WTC11 (cell line): ENCODE results near the gene POGZ. TPM values are rescaled to one million over a fixed set of nuclear protein-coding genes. Genes with fewer than 3 reads are reported as not detected.

Source experiments
- ATAC-seq: fragments of 200-7000 bp; cut with Tn5 transposase; 2 replicates; pipeline ENCODE4 v1.10.0; 2021; ENCODE audit warnings: mild to moderate bottlenecking, moderate library complexity
- CTCF ChIA-PET: fragments of 300-600 bp; sonication (Branson Sonifier 250); formaldehyde crosslinking; loops from one replicate; lab custom pipeline; 2021; ENCODE audit warnings: antibody characterized with exemption; lab: Charles Lee
- POLR2A ChIA-PET: fragments of 350-600 bp; sonication (Branson Sonifier 250); formaldehyde crosslinking; loops from one replicate; lab custom pipeline; 2021; ENCODE audit warnings: antibody characterized with exemption; lab: Charles Lee
- DNase-seq: peaks from one replicate; pipeline ENCODE4 v3.0.0; 2021; ENCODE audit warnings: low spot score
- H3K27ac Mint-ChIP-seq: 2 replicates; pipeline ENCODE4 v1.8.0; 2021; ENCODE audit warnings: mixed read lengths
- H3K27me3 Mint-ChIP-seq: 2 replicates; pipeline ENCODE4 v1.8.0; 2021; ENCODE audit warnings: low read depth, mild to moderate bottlenecking, moderate library complexity, mixed read lengths
- H3K36me3 Mint-ChIP-seq: 2 replicates; pipeline ENCODE4 v1.8.0; 2021; ENCODE audit warnings: mixed read lengths
- H3K4me1 Mint-ChIP-seq: 2 replicates; pipeline ENCODE4 v1.8.0; 2022; ENCODE audit warnings: mixed read lengths
- H3K4me3 Mint-ChIP-seq: 2 replicates; pipeline ENCODE4 v1.8.0; 2021; ENCODE audit warnings: mild to moderate bottlenecking, moderate library complexity, mixed read lengths
- H3K9me3 Mint-ChIP-seq: 2 replicates; pipeline ENCODE4 v1.8.0; 2021; ENCODE audit warnings: mixed read lengths
- CBFB ChIP-seq: sonication (generic); formaldehyde crosslinking; IDR thresholded peaks from 2 replicates; pipeline ENCODE4 v1.8.1; 2022; ENCODE audit warnings: mild to moderate bottlenecking, low read depth, missing genetic modification reagents
- ERG ChIP-seq: fragments of 250-450 bp; sonication (Bioruptor Pico); IDR thresholded peaks from 2 replicates; pipeline ENCODE4 v1.8.0; 2021; ENCODE audit warnings: mild to moderate bottlenecking
- ESRRA ChIP-seq: sonication (generic); formaldehyde crosslinking; IDR thresholded peaks from 2 replicates; pipeline ENCODE4 v1.8.1; 2022; ENCODE audit warnings: mild to moderate bottlenecking, missing genetic modification reagents, borderline replicate concordance
- GRHL2 ChIP-seq: fragments of 250-450 bp; sonication (Bioruptor Pico); IDR thresholded peaks from 2 replicates; pipeline ENCODE4 v1.8.0; 2022; ENCODE audit warnings: mild to moderate bottlenecking, moderate library complexity; ENCODE audit not compliant: insufficient replicate concordance, severe bottlenecking
- IRF2 ChIP-seq: sonication (generic); formaldehyde crosslinking; IDR thresholded peaks from 2 replicates; pipeline ENCODE4 v1.8.0; 2022; ENCODE audit warnings: low read depth, missing genetic modification reagents, borderline replicate concordance
- MAX ChIP-seq: sonication (generic); formaldehyde crosslinking; IDR thresholded peaks from 2 replicates; pipeline ENCODE4 v1.8.0; 2022; ENCODE audit warnings: mild to moderate bottlenecking, missing genetic modification reagents
- NFE2L1 ChIP-seq: sonication (generic); formaldehyde crosslinking; IDR thresholded peaks from 2 replicates; pipeline ENCODE4 v1.8.1; 2023; ENCODE audit warnings: missing genetic modification reagents
- NFYB ChIP-seq: sonication (generic); formaldehyde crosslinking; conservative IDR thresholded peaks from 2 replicates; pipeline ENCODE4 v1.8.0; 2022; ENCODE audit warnings: low read depth, missing genetic modification reagents
- RELA ChIP-seq: sonication (generic); formaldehyde crosslinking; IDR thresholded peaks from 2 replicates; pipeline ENCODE4 v1.8.1; 2022; ENCODE audit warnings: missing genetic modification reagents, mild to moderate bottlenecking, borderline replicate concordance
- SMAD4 ChIP-seq: sonication (generic); formaldehyde crosslinking; IDR thresholded peaks from 2 replicates; pipeline ENCODE4 v1.8.0; 2022; ENCODE audit warnings: mild to moderate bottlenecking, missing genetic modification reagents
- TEAD4 ChIP-seq: sonication (generic); formaldehyde crosslinking; IDR thresholded peaks from 2 replicates; pipeline ENCODE4 v1.8.0; 2022; ENCODE audit warnings: mild to moderate bottlenecking, missing genetic modification reagents
- ZBTB21 ChIP-seq: sonication (generic); formaldehyde crosslinking; IDR thresholded peaks from 2 replicates; pipeline ENCODE4 v1.8.1; 2023; ENCODE audit warnings: mild to moderate bottlenecking, missing genetic modification reagents, borderline replicate concordance
- ZNF263 ChIP-seq: sonication (generic); formaldehyde crosslinking; IDR thresholded peaks from 2 replicates; pipeline ENCODE4 v1.8.1; 2022; ENCODE audit warnings: low read depth, mild to moderate bottlenecking, moderate library complexity, missing genetic modification reagents
- ZNF425 ChIP-seq: fragments of 250-450 bp; sonication (Bioruptor Pico); conservative IDR thresholded peaks from 2 replicates; pipeline ENCODE4 v1.9.0; 2021; ENCODE audit warnings: mild to moderate bottlenecking
- total RNA-seq: library from RNA; stranded (reverse); gene quantifications from 3 replicates; pipeline ENCODE4 v1.2.3, GENCODE V29; 2021
- TF ChIP-seq, protein P1 (sequence below): sonication (generic); formaldehyde crosslinking; IDR thresholded peaks from 2 replicates; pipeline ENCODE4 v1.8.1; 2022; ENCODE audit warnings: low read depth, missing genetic modification reagents, borderline replicate concordance
- TF ChIP-seq, protein P2 (sequence below): sonication (generic); formaldehyde crosslinking; IDR thresholded peaks from 2 replicates; pipeline ENCODE4 v1.8.1; 2023; ENCODE audit warnings: mild to moderate bottlenecking, missing genetic modification reagents, moderate library complexity
- TF ChIP-seq, protein P3 (sequence below): sonication (generic); formaldehyde crosslinking; IDR thresholded peaks from 2 replicates; pipeline ENCODE4 v1.8.0; 2023; ENCODE audit warnings: missing genetic modification reagents, mild to moderate bottlenecking, borderline replicate concordance
- TF ChIP-seq, protein P4 (sequence below): sonication (generic); formaldehyde crosslinking; IDR thresholded peaks from 2 replicates; pipeline ENCODE4 v1.8.1; 2022; ENCODE audit warnings: low read depth, mild to moderate bottlenecking, moderate library complexity, missing genetic modification reagents, borderline replicate concordance
- TF ChIP-seq, protein P5 (sequence below): fragments of 250-450 bp; sonication (Bioruptor Pico); IDR thresholded peaks from 2 replicates; pipeline ENCODE4 v2.1.2; 2022; ENCODE audit warnings: mild to moderate bottlenecking, moderate library complexity

POGZ gene
- total RNA-seq, 1 experiment from 2014 or later, result 88.1 TPM

- H3K27me3 Mint-ChIP-seq, result no peaks in the 10 kb centered on the region
- TF ChIP-seq ZBTB21, result no peak
- TF ChIP-seq GRHL2, result no peak
- TF ChIP-seq, protein P1, sequence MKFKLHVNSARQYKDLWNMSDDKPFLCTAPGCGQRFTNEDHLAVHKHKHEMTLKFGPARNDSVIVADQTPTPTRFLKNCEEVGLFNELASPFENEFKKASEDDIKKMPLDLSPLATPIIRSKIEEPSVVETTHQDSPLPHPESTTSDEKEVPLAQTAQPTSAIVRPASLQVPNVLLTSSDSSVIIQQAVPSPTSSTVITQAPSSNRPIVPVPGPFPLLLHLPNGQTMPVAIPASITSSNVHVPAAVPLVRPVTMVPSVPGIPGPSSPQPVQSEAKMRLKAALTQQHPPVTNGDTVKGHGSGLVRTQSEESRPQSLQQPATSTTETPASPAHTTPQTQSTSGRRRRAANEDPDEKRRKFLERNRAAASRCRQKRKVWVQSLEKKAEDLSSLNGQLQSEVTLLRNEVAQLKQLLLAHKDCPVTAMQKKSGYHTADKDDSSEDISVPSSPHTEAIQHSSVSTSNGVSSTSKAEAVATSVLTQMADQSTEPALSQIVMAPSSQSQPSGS (CRISPR knock-in tag), result no peak
- TF ChIP-seq MAX (CRISPR knock-in tag), result no peak
- TF ChIP-seq TEAD4, result no peak
- no peak for TF ChIP-seq SMAD4
- no peak for TF ChIP-seq ESRRA (CRISPR knock-in tag)
- TF ChIP-seq ZNF425 (CRISPR knock-in tag), result no peak
- no peak for TF ChIP-seq CBFB
- TF ChIP-seq NFE2L1 (CRISPR knock-in tag), result no peak
- no peak for TF ChIP-seq ERG (CRISPR knock-in tag)
- H3K36me3 Mint-ChIP-seq, result peaks cover 50% of the 10 kb centered on the region
- ChIA-PET CTCF (interaction anchor here (0.5 to 2.0 kb wide), 3 partner anchors 32 to 185 kb away, joined by 3 to 6 read pairs (median 4); no protein-coding TSS in a partner anchor), POLR2A (no interaction called here)
- H3K4me1 Mint-ChIP-seq, result peaks cover 11% of the 10 kb centered on the region
- DNase-seq (no peak), ATAC-seq (no peak)
- H3K27ac Mint-ChIP-seq, result peak overlapping the region; percentile 70
- H3K4me3 Mint-ChIP-seq, result no peak overlapping the region
- H3K9me3 Mint-ChIP-seq, result no peaks in the 10 kb centered on the region
These were observed 57.4 kb downstream of the POGZ start for GRCh38 chr1:151401860-151402259.

- Mint-ChIP-seq H3K4me1 (peaks cover 11% of the 10 kb centered on the region), H3K27me3 (no peaks in the 10 kb centered on the region), H3K9me3 (no peaks in the 10 kb centered on the region), H3K27ac (peak overlapping the region; percentile 100), H3K36me3 (peaks cover 46% of the 10 kb centered on the region), H3K4me3 (peak overlapping the region; percentile 97)
- ChIA-PET POLR2A (no interaction called here), CTCF (interaction anchor here (0.5 to 2.0 kb wide), 2 partner anchors 28 to 100 kb away, joined by 3 to 6 read pairs; no protein-coding TSS in a partner anchor)
- ATAC-seq (no peak), DNase-seq (no peak)
- TF ChIP-seq ZNF263 (no peak), RELA (CRISPR knock-in tag) (no peak), ZBTB21 (no peak), NFYB (CRISPR knock-in tag) (no peak), IRF2 (CRISPR knock-in tag) (no peak), SMAD4 (no peak)
- TF ChIP-seq, protein P2, sequence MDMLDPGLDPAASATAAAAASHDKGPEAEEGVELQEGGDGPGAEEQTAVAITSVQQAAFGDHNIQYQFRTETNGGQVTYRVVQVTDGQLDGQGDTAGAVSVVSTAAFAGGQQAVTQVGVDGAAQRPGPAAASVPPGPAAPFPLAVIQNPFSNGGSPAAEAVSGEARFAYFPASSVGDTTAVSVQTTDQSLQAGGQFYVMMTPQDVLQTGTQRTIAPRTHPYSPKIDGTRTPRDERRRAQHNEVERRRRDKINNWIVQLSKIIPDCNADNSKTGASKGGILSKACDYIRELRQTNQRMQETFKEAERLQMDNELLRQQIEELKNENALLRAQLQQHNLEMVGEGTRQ, result no peak
- TF ChIP-seq, protein P3, sequence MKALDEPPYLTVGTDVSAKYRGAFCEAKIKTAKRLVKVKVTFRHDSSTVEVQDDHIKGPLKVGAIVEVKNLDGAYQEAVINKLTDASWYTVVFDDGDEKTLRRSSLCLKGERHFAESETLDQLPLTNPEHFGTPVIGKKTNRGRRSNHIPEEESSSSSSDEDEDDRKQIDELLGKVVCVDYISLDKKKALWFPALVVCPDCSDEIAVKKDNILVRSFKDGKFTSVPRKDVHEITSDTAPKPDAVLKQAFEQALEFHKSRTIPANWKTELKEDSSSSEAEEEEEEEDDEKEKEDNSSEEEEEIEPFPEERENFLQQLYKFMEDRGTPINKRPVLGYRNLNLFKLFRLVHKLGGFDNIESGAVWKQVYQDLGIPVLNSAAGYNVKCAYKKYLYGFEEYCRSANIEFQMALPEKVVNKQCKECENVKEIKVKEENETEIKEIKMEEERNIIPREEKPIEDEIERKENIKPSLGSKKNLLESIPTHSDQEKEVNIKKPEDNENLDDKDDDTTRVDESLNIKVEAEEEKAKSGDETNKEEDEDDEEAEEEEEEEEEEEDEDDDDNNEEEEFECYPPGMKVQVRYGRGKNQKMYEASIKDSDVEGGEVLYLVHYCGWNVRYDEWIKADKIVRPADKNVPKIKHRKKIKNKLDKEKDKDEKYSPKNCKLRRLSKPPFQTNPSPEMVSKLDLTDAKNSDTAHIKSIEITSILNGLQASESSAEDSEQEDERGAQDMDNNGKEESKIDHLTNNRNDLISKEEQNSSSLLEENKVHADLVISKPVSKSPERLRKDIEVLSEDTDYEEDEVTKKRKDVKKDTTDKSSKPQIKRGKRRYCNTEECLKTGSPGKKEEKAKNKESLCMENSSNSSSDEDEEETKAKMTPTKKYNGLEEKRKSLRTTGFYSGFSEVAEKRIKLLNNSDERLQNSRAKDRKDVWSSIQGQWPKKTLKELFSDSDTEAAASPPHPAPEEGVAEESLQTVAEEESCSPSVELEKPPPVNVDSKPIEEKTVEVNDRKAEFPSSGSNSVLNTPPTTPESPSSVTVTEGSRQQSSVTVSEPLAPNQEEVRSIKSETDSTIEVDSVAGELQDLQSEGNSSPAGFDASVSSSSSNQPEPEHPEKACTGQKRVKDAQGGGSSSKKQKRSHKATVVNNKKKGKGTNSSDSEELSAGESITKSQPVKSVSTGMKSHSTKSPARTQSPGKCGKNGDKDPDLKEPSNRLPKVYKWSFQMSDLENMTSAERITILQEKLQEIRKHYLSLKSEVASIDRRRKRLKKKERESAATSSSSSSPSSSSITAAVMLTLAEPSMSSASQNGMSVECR, result no peak
- TF ChIP-seq, protein P4, sequence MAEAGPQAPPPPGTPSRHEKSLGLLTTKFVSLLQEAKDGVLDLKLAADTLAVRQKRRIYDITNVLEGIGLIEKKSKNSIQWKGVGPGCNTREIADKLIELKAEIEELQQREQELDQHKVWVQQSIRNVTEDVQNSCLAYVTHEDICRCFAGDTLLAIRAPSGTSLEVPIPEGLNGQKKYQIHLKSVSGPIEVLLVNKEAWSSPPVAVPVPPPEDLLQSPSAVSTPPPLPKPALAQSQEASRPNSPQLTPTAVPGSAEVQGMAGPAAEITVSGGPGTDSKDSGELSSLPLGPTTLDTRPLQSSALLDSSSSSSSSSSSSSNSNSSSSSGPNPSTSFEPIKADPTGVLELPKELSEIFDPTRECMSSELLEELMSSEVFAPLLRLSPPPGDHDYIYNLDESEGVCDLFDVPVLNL (CRISPR knock-in tag), result no peak
- TF ChIP-seq, protein P5, sequence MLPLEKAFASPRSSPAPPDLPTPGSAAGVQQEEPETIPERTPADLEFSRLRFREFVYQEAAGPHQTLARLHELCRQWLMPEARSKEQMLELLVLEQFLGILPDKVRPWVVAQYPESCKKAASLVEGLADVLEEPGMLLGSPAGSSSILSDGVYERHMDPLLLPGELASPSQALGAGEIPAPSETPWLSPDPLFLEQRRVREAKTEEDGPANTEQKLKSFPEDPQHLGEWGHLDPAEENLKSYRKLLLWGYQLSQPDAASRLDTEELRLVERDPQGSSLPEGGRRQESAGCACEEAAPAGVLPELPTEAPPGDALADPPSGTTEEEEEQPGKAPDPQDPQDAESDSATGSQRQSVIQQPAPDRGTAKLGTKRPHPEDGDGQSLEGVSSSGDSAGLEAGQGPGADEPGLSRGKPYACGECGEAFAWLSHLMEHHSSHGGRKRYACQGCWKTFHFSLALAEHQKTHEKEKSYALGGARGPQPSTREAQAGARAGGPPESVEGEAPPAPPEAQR (CRISPR knock-in tag), result no peak
These were observed 58.0 kb downstream of the POGZ start for GRCh38 chr1:151401125-151401788.
